AG09309 (cell line): Measurements from ENCODE around the gene MYO1B.

ENCODE experiments used
- DNase-seq: peaks from one replicate; pipeline ENCODE4 v3.0.0-alpha.2; 2010; ENCODE audit warnings: low read depth
- H3K4me3 ChIP-seq: 2 replicates; pipeline ENCODE4 v1.5.1; 2011; ENCODE audit warnings: mild to moderate bottlenecking, low read depth, low read length, moderate library complexity; ENCODE audit not compliant: control insufficient read depth
- CTCF ChIP-seq: IDR thresholded peaks from 2 replicates; pipeline ENCODE4 v1.5.1; 2011; ENCODE audit warnings: mild to moderate bottlenecking, low read depth, low read length, inconsistent platforms; ENCODE audit not compliant: insufficient read depth, control insufficient read depth; ENCODE audit errors: missing control alignments

MYO1B gene

GRCh38 chr2:191462370-191462769 lies 217.2 kb downstream of the MYO1B start:
- no peak for DNase-seq
- no peak overlapping the region for H3K4me3 ChIP-seq
- no peak for TF ChIP-seq CTCF

- no peak for TF ChIP-seq CTCF
Observed at GRCh38 chr2:191463790-191464189, 218.6 kb downstream of the MYO1B start.

GRCh38 chr2:191465766-191466420 lies 220.7 kb downstream of the MYO1B start:
- no peak for DNase-seq

More at GRCh38 chr2:191463790-191464189, 218.6 kb downstream of the MYO1B start:
- no peak for DNase-seq
- no peak overlapping the region for H3K4me3 ChIP-seq

GRCh38 chr2:191467113-191467512 lies 221.9 kb downstream of the MYO1B start:
- DNase-seq = no peak
- TF ChIP-seq CTCF = no peak
- no peak overlapping the region for H3K4me3 ChIP-seq

More at GRCh38 chr2:191465766-191466420, 220.7 kb downstream of the MYO1B start:
- no peak overlapping the region for H3K4me3 ChIP-seq
- no peak for TF ChIP-seq CTCF

- no peak for DNase-seq
- no peak overlapping the region for H3K4me3 ChIP-seq
- no peak for TF ChIP-seq CTCF
Observed at GRCh38 chr2:191470306-191470705, 225.1 kb downstream of the MYO1B start.

GRCh38 chr2:191474464-191474863 lies 229.3 kb downstream of the MYO1B start:
- no peak for DNase-seq
- H3K4me3 ChIP-seq = no peak overlapping the region
- no peak for TF ChIP-seq CTCF
